Mesendoderm (in vitro differentiated cells): ENCODE data around the gene SOX9. TPM values are rescaled to one million over a fixed set of nuclear protein-coding genes. Genes with fewer than 3 reads are reported as not detected.
A peak's percentile ranks its signal among the peaks of the same experiment; 100 is the strongest.

Experiments used
- DNase-seq: peaks from one replicate; pipeline ENCODE4 v3.0.0; 2013
- H2AK5ac ChIP-seq: 2 replicates; pipeline ENCODE4 v1.6.1; 2013; ENCODE audit warnings: low read length, inconsistent platforms
- H2BK120ac ChIP-seq: 2 replicates; pipeline ENCODE4 v1.6.1; 2013; ENCODE audit warnings: low read depth, mild to moderate bottlenecking, low read length, moderate library complexity, mixed read lengths
- H2BK15ac ChIP-seq: replicated peaks from 2 replicates; pipeline ENCODE4 v1.6.1; 2013; ENCODE audit warnings: low read depth, mild to moderate bottlenecking, moderate library complexity
- H2BK5ac ChIP-seq: 2 replicates; pipeline ENCODE4 v1.6.1; 2013; ENCODE audit warnings: low read length, inconsistent platforms
- H3K18ac ChIP-seq: 2 replicates; pipeline ENCODE4 v1.6.1; 2013; ENCODE audit warnings: mild to moderate bottlenecking, low read length, mixed read lengths
- H3K23ac ChIP-seq: one replicate; pipeline ENCODE4 v1.6.1; 2013; ENCODE audit warnings: low read length
- H3K27ac ChIP-seq: 2 replicates; pipeline ENCODE4 v1.5.1; 2013; ENCODE audit warnings: low read depth, mild to moderate bottlenecking, inconsistent platforms, low read length, moderate library complexity
- H3K27me3 ChIP-seq: 2 replicates; pipeline ENCODE4 v1.6.1; 2013; ENCODE audit warnings: low read length, control low read depth, mild to moderate bottlenecking, inconsistent platforms; ENCODE audit not compliant: insufficient read depth, poor library complexity
- H3K36me3 ChIP-seq: 2 replicates; pipeline ENCODE4 v1.6.1; 2013; ENCODE audit warnings: low read length, inconsistent platforms; ENCODE audit not compliant: control insufficient read depth, insufficient read depth
- H3K4ac ChIP-seq: one replicate; pipeline ENCODE4 v1.6.1; 2013; ENCODE audit warnings: low read depth, mild to moderate bottlenecking, low read length, moderate library complexity
- H3K4me1 ChIP-seq: 2 replicates; pipeline ENCODE4 v1.6.1; 2013; ENCODE audit warnings: low read depth, low read length, inconsistent platforms; ENCODE audit not compliant: control insufficient read depth
- H3K4me2 ChIP-seq: 2 replicates; pipeline ENCODE4 v1.6.1; 2013; ENCODE audit warnings: low read length
- H3K4me3 ChIP-seq: 2 replicates; pipeline ENCODE4 v1.5.1; 2013; ENCODE audit warnings: mild to moderate bottlenecking, low read length
- H3K56ac ChIP-seq: one replicate; pipeline ENCODE4 v1.6.1; 2013; ENCODE audit warnings: low read length
- H3K79me1 ChIP-seq: 2 replicates; pipeline ENCODE4 v1.6.1; 2013; ENCODE audit warnings: low read length, inconsistent platforms
- H3K79me2 ChIP-seq: 2 replicates; pipeline ENCODE4 v1.6.1; 2013; ENCODE audit warnings: mild to moderate bottlenecking, low read length; ENCODE audit not compliant: control insufficient read depth, insufficient read depth
- H3K9ac ChIP-seq: 2 replicates; pipeline ENCODE4 v1.6.1; 2013; ENCODE audit warnings: low read length, inconsistent platforms
- H4K5ac ChIP-seq: one replicate; pipeline ENCODE4 v1.6.1; 2013; ENCODE audit warnings: low read length
- H4K8ac ChIP-seq: one replicate; pipeline ENCODE4 v1.6.1; 2013; ENCODE audit warnings: low read depth, mild to moderate bottlenecking, control low read depth, low read length, moderate library complexity
- WGBS: extraction: QIAGEN DNeasy Blood & Tissue Kit; methylation state at CpG from one replicate; pipeline ENCODE4 v1.1.7; 2013; ENCODE audit warnings: low lambda C conversion rate, missing lambda C conversion rate; ENCODE audit not compliant: insufficient coverage; ENCODE audit errors: extremely low coverage; 5-methylcytosine and 5-hydroxymethylcytosine counted together
- polyA plus RNA-seq, 2 experiments: library from polyadenylated mRNA; stranded (reverse); fragments of 200-250 nt; gene quantifications; one replicate each; pipeline ENCODE4 v1.2.3, GENCODE V29; 2013

SOX9 gene
- polyA plus RNA-seq (2013, experiment 1 of 2): 2.4 TPM
- polyA plus RNA-seq (2013, experiment 2 of 2): 2.4 TPM

DNA sequence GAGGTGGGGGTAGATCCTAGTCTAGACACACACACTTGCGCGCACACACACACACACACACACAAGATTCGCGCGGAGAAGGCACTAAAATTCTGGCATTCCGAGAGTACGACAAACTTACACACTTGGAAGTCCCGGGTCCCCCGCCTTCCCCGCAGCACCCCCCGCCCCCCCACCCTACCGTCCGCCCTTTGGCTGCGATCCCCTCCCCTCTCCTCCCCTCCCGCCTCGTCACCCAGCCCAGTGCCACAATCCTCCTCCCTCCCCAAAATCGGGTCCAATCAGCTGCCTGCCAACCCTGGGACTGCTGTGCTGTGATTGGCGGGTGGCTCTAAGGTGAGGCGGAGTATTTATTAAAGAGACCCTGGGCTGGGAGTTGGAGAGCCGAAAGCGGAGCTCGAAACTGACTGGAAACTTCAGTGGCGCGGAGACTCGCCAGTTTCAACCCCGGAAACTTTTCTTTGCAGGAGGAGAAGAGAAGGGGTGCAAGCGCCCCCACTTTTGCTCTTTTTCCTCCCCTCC, at the start of gene SOX9:
TSS of gene SOX9 (plus strand) at position 379 of the 522 bp plus-strand sequence. CDS start 372 bp downstream, outside the sequence.
- H3K18ac ChIP-seq: peak within 1 kb of the TSS; percentile 57
- H3K27ac ChIP-seq: no peak within 1 kb of the TSS
- H3K4me1 ChIP-seq: peaks cover 7% of the 10 kb centered on the region
- H4K5ac ChIP-seq: no peak within 1 kb of the TSS
- H3K79me1 ChIP-seq: no peaks in the 10 kb centered on the region
- peak; percentile 98 for DNase-seq
- no peak within 1 kb of the TSS for H2BK120ac ChIP-seq
- H3K4me2 ChIP-seq: peak within 1 kb of the TSS; percentile 99
- H2BK5ac ChIP-seq: no peak within 1 kb of the TSS
- no peaks in the 10 kb centered on the region for H3K79me2 ChIP-seq
- peak within 1 kb of the TSS; percentile 69 for H3K9ac ChIP-seq
- no peak within 1 kb of the TSS for H3K4ac ChIP-seq
- no peak within 1 kb of the TSS for H4K8ac ChIP-seq
- peaks cover 29% of the 10 kb centered on the region for H3K27me3 ChIP-seq
- H3K4me3 ChIP-seq: peak within 1 kb of the TSS; percentile 55
- WGBS: no CpG with 5 or more reads among the region's 27 CpGs
- H2AK5ac ChIP-seq: no peak within 1 kb of the TSS
- H3K23ac ChIP-seq: peak within 1 kb of the TSS; percentile 89
- no peak within 1 kb of the TSS for H2BK15ac ChIP-seq
- H3K56ac ChIP-seq: peak within 1 kb of the TSS; percentile 82
- no peaks in the 10 kb centered on the region for H3K36me3 ChIP-seq

DNA sequence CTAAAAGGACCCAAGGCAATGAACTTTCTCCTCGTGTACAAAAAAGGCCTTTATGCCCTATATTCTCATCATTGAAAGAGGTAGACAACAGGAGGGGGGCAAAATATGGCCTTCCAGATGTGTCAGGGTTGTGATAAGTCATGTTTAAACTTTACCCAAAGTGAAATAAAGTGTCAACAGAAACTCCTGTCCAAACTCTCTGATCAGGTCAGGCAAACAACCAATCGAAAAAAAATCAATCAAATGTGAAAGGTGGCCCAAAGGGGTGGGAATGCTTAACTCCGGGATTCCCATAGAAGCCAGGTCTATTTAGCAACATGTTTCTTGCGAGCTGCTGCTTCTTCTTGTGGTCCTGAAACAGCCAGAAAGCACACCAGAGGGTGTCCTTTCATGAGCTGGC, 49.5 kb upstream of the SOX9 start:
- Histone ChIP-seq H2BK120ac (no peak overlapping the region), H3K36me3 (no peaks in the 10 kb centered on the region), H2AK5ac (no peak overlapping the region), H3K18ac (no peak overlapping the region), H3K27me3 (no peaks in the 10 kb centered on the region), H3K79me2 (no peaks in the 10 kb centered on the region), H3K27ac (no peak overlapping the region), H3K9ac (no peak overlapping the region), H3K56ac (no peak overlapping the region), H4K8ac (no peak overlapping the region), H3K4me1 (peaks cover 3% of the 10 kb centered on the region), H3K79me1 (no peaks in the 10 kb centered on the region), H3K23ac (no peak overlapping the region), H4K5ac (no peak overlapping the region), H3K4me2 (no peak overlapping the region), H2BK15ac (no peak overlapping the region), H3K4me3 (no peak overlapping the region), H2BK5ac (no peak overlapping the region), H3K4ac (no peak overlapping the region)
- DNase-seq: no peak
- no CpG with 5 or more reads among the region's 4 CpGs for WGBS

DNA sequence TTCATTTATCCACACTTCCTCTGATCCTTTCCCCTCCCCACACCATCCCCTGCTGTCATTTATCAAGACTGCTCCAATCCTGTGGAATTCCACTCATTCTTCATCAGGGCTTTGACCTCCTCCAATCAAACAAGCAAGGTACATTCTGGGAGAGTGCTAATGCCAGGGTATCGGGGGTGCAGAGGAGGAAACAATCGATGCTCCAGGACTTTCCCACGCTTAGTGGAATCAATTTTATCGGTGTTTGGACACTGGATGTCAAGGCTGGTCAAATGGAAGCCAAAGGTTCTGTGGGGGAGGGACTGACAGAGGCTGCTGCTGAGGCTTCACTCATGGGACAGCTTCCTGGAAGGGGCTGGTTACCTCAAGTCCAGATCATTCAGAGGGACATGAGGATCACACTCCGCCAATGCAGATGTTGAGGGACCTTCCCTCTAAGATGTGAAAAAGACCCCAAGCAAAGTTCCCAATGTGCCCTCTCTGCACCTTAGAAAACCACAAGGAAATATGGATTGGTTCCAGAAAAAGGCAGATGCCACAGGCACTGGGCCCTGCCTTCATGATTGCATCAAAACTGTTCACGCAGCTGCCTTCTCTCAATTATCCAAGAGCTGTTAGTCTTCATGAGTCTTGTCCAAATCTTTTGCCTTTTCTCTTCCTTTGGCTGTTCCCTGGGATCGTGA, 44.7 kb upstream of the SOX9 start:
- Histone ChIP-seq H3K56ac (no peak overlapping the region), H2AK5ac (peak overlapping the region; percentile 38), H3K23ac (no peak overlapping the region), H3K9ac (no peak overlapping the region), H3K27me3 (no peaks in the 10 kb centered on the region), H3K4me1 (peaks cover 7% of the 10 kb centered on the region), H3K79me1 (no peaks in the 10 kb centered on the region), H4K8ac (no peak overlapping the region), H2BK5ac (no peak overlapping the region), H3K18ac (no peak overlapping the region), H3K36me3 (no peaks in the 10 kb centered on the region), H3K4ac (no peak overlapping the region), H3K79me2 (no peaks in the 10 kb centered on the region), H4K5ac (no peak overlapping the region), H2BK120ac (no peak overlapping the region), H3K4me2 (no peak overlapping the region), H3K4me3 (no peak overlapping the region), H3K27ac (no peak overlapping the region), H2BK15ac (no peak overlapping the region)
- peak; percentile 91 for DNase-seq
- no CpG with 5 or more reads among the region's 7 CpGs for WGBS

DNA sequence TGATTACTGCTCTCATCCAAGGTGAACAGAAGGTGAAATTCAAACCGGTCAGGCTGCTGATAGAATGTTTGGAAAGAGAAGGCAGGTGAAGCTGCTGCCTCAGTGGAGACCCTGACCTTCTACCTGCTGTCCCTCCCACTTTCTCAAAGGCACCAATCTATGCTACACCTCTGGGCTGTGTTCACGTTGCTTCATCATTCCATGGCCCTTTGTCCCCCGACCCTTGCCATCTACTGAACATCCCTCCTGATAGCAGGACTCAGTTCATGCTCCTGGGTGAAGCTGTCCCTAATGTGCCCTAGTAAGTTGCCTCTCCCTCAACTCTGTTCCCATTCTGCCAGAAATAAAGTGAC, 44.2 kb upstream of the SOX9 start:
- Histone ChIP-seq H2BK120ac (no peak overlapping the region), H3K36me3 (no peaks in the 10 kb centered on the region)
- no peak for DNase-seq

DNA sequence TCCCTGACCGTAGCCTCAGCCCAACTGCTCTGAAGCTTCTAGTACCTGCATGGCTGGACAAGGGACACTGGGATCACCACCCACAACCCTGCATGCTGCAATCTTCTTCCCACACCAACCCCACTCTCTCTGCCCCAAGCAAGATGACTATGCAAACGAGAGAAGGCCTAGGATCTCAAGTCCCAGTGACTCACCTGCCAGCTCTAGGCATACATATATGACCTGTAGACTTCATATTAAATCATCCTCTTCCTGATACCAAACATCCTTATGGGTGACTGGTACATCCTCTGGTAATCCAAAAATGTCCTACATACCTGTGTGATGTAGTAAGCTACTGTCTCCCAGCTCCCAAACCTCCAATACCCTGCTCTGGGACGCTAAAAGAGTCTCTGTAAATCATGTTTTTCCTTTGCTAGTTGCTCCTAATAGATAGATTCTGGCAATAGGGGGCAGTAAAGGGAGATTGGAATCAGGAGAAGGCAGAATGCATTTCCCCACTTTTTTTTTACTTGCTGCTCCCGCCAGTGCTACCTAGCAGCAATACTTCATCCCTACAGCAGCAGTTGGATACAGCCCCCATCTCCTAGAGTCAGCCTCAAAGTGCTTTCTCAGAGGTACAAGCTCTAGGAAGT, 43.4 kb upstream of the SOX9 start:
- Histone ChIP-seq H3K4me2 (no peak overlapping the region), H3K79me1 (no peaks in the 10 kb centered on the region), H2BK15ac (no peak overlapping the region), H3K27me3 (no peaks in the 10 kb centered on the region), H3K4me1 (peaks cover 7% of the 10 kb centered on the region), H4K5ac (no peak overlapping the region), H2BK5ac (no peak overlapping the region), H3K4me3 (no peak overlapping the region), H2BK120ac (no peak overlapping the region), H4K8ac (no peak overlapping the region), H3K36me3 (no peaks in the 10 kb centered on the region), H3K79me2 (no peaks in the 10 kb centered on the region), H3K27ac (no peak overlapping the region), H3K9ac (no peak overlapping the region), H3K23ac (no peak overlapping the region), H3K4ac (no peak overlapping the region), H3K56ac (no peak overlapping the region), H3K18ac (no peak overlapping the region), H2AK5ac (peak overlapping the region; percentile 54)
- DNase-seq: peak; percentile 58
- no CpG with 5 or more reads among the region's 4 CpGs for WGBS

More for the DNA sequence above, 44.2 kb upstream of the SOX9 start:
- Histone ChIP-seq H4K5ac (no peak overlapping the region), H2BK15ac (no peak overlapping the region), H3K27ac (no peak overlapping the region), H3K79me1 (no peaks in the 10 kb centered on the region), H3K9ac (no peak overlapping the region), H2BK5ac (no peak overlapping the region), H3K4me2 (no peak overlapping the region), H3K23ac (no peak overlapping the region), H3K27me3 (no peaks in the 10 kb centered on the region), H2AK5ac (peak overlapping the region; percentile 38), H3K4me1 (peaks cover 7% of the 10 kb centered on the region), H3K4me3 (no peak overlapping the region), H3K4ac (no peak overlapping the region), H3K56ac (no peak overlapping the region), H3K79me2 (no peaks in the 10 kb centered on the region), H4K8ac (no peak overlapping the region), H3K18ac (no peak overlapping the region)
- no CpG with 5 or more reads among the region's 3 CpGs for WGBS
